WI38 (cell line): ENCODE measurements around the gene SCUBE3.

Source experiments
- H3K4me3 ChIP-seq: 2 replicates; pipeline ENCODE4 v1.5.1; 2011; ENCODE audit warnings: low read depth, mild to moderate bottlenecking, control low read depth, low read length
- TF ChIP-seq, protein P1 (sequence below): IDR thresholded peaks from 2 replicates; pipeline ENCODE4 v1.5.1; 2012; ENCODE audit warnings: low read depth, mild to moderate bottlenecking, control low read depth, low read length

Gene SCUBE3

DNA sequence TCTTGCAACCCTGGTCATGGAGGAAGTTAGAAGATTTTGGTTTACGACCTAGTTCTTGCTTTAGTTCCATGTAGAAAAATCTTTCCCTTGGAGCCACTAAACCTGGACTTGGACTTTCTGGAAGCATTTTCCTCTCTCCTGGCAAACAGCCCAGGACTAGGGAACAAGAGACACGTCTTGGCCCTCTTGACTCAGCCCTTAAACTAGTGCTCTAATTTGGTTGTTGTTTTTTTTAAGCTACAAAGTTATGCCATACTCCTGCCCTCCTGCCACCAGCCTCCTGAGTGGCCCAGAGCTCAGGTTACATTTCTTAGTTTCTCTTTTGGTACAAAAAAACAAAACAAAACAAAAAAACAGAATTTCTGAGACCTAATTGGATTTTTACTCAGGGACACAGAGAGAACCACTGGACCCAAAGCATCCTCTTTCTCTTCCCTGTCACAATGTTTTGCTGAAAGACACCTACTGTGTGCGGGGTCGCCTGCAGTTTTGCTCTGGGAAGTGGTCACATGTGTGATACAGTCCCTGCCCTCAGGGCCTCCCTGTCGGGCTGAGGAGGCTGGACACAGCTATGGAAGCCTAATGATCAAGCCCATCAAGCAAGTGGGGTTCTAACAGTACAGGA is 32.3 kb upstream of the SCUBE3 start:
- H3K4me3 ChIP-seq, result no peak overlapping the region
- TF ChIP-seq, protein P1, sequence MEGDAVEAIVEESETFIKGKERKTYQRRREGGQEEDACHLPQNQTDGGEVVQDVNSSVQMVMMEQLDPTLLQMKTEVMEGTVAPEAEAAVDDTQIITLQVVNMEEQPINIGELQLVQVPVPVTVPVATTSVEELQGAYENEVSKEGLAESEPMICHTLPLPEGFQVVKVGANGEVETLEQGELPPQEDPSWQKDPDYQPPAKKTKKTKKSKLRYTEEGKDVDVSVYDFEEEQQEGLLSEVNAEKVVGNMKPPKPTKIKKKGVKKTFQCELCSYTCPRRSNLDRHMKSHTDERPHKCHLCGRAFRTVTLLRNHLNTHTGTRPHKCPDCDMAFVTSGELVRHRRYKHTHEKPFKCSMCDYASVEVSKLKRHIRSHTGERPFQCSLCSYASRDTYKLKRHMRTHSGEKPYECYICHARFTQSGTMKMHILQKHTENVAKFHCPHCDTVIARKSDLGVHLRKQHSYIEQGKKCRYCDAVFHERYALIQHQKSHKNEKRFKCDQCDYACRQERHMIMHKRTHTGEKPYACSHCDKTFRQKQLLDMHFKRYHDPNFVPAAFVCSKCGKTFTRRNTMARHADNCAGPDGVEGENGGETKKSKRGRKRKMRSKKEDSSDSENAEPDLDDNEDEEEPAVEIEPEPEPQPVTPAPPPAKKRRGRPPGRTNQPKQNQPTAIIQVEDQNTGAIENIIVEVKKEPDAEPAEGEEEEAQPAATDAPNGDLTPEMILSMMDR, result no peak

DNA sequence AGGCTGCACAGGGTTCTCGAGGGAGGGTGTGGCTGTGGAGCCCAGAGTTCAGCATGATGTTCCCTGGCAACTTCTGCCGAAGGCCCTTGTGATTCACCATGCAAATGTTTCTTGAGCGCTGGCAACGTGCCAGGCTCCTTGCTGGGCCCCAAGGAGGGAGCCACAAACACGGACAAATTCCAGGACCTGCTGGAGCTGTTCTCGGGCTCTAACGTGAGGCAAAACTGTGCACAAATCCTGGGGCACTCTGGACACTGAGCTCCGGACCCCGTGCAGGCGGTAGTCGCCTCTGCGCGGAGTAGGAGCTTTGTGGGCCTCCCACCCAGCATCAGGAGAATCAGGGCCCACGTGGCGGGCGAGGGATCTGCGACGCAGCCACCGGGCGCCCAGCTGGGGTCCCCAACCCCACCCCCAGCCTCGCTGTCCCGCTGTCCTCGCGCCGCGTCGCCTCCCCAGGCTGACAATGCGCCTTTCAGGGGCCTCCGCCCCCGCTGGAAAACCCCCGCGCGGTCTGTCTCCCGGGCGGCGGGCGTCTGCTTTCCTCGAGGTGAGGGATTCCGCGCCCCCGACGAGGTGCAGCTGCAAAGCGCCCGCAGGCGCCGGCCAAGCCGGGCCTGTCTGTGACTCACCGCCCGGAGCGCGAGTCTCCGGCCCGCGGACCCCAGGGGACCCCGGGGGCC is 31.7 kb upstream of the SCUBE3 start:
- TF ChIP-seq, protein P1, result no peak
- no peak overlapping the region for H3K4me3 ChIP-seq

DNA sequence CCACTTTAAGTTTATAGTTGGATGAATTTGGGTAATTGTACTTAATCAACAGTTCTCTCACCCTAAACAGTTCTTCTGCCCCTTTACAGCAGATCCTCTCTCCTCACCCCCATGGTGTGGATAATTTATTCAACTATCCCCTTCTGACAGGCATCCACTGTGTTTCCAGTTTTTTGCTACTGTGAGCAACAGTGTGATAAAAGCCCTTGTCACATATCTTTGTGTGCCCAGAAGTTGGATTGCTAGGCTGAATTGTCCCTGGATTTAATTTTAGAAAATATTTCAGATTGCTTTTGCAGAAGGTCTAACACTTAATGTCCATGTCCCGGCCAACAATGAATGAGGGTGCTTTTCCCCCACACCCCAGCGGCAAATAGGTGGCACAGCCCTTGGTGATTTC is 30.5 kb upstream of the SCUBE3 start:
- TF ChIP-seq, protein P1, result no peak
- H3K4me3 ChIP-seq, result no peak overlapping the region

DNA sequence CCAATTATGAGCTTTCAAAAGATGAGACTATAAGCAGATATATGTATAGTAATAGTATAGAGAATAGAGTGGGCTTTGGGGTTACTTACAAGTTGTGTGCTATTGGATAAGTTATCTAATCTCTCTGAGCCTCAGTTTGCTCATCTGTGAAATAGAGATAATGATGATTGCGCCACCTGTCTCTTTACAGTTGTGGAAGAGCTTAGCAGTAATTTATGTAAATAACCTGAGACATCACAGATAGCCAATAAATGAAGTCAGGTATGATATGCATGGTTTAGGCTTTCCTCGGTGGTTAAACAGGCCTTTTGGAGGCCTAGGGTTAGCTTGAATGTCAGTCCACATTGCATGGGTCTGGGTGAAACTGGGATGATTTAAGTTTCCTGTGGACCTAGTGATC is 29.8 kb upstream of the SCUBE3 start:
- TF ChIP-seq, protein P1, result no peak

DNA sequence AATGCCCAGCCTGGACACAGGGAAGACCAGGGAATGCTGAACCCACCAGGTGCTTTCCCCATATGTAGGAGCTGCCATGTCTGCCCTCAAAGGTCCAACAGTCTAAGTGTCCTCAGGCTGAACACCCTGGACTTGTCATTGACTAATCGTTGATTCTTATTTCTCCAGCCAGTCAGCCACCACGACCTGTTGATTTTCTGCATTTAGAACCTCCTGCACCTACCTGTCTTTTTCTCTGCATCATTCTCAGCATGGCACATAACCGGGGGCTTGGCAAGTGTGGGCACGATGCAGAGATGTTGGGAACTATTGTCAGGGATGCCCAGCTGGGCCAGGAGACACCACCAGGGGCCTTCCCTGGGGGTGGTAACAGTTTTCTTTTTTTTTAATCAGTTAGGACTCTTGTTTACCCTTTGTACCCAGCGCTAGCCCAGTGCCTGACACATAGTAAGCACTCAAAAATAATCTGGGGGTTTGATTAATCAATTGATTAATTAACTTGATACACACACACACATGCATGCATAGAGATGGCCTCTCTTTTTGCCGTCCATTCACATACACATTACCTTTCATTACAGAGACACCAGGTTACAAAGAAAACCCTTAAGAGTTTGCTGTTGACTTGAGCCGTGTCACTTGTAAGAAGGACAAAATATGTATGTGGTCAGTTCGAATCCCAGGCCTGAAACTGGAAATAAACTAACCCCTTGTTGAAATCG is 29.0 kb upstream of the SCUBE3 start:
- no peak overlapping the region for H3K4me3 ChIP-seq
- TF ChIP-seq, protein P1, result no peak

More for the DNA sequence above, 29.8 kb upstream of the SCUBE3 start:
- no peak overlapping the region for H3K4me3 ChIP-seq

DNA sequence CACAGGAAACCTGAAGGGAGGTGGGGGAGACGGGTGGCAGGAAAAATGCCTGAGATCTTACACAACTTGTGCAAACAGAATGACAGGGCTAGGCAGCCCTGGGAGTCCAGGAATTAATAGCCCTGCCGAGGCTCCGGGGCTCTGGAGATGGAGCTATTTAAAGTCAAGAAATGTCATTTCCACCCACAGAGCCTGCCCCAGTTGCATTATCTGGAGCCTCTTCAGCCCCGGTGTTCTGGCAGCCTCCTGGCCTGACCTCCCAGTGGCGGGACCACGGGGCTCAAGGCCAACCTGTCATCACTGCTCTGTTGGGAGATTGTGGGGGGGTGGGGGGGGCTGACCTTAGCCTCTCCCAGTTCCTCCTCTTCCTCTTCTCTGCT is 28.5 kb upstream of the SCUBE3 start:
- TF ChIP-seq, protein P1, result no peak
- no peak overlapping the region for H3K4me3 ChIP-seq

DNA sequence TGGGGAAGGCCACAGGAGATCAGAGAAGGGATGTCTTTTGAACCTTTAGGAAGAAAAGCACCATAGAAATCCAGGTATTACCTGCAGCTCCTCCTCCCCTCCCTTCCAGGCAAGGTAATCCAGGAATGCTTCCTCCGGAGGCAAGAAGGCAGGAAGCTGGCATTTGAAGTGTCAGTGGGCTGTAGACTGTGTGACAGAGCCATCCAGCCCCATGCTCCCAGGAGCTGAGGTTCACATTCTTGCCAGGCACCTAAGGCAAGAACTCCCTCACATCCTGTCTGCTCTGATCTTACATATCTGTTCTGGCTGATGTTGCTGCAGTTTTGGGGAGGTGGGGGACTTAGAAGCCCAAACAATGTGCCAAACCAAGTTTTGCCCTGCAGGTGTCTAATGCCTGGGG is 27.8 kb upstream of the SCUBE3 start:
- TF ChIP-seq, protein P1, result no peak
- H3K4me3 ChIP-seq, result no peak overlapping the region
